ENCODE measurements around the gene LLPH.

Gene LLPH

DNA sequence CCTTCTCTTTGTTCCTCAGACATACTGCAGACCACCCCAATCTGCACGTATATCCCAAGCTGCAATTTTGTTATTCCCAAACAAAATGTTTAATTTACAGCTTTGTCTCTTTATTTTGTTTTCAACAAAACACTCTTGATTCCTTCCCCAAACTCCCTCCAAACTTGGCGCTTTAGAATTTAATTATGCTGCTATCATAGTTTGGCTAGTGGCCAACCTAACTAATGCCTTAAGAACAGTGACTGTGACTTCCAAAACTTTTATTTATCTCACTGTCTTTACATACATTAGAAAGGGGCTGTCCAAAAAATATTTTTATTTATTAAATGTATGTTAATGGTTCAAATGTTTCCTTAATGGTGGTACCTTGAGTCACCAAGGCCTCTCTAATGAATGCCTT is 32.2 kb upstream of the LLPH start:
- no peak overlapping the region for H3K9ac ChIP-seq (ENCODE audit: low read length)
- H3K36me3 ChIP-seq (ENCODE audit: insufficient read depth, low read length), result peaks cover 9% of the 10 kb centered on the region
- no peak overlapping the region for H3K27ac ChIP-seq (ENCODE audit: low read depth, low read length)
- H3K4me3 ChIP-seq (ENCODE audit: low read depth in 1 of 2, low read length in 2 of 2), result no peak overlapping the region
- no peaks in the 10 kb centered on the region for H3K27me3 ChIP-seq (ENCODE audit: control insufficient read depth in 1 of 2, insufficient read depth in 2 of 2, low read length in 2 of 2)
- H3K9me3 ChIP-seq (ENCODE audit: low read length), result no peaks in the 10 kb centered on the region
- peaks cover 2% of the 10 kb centered on the region for H3K4me1 ChIP-seq (ENCODE audit: insufficient read depth, low read length)

DNA sequence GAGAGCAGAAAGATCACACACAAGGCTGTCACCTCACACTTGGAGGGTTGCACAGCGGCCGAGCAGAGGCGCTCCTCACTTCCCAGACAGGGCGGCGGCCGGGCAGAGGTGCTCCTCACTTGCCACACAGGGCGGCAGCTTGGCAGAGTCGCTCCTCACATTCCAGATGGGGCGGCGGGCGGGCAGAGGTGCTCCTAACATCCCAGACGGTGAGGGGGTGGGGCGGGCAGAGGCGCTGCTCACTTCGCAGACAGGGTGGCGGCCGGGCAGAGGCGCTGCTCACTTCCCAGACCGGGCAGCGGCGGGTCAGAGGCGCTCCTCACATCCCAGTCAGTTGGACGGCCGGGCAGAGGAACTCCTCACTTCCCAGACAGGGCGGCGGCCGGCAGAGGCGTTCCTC is 30.2 kb upstream of the LLPH start:
- Histone ChIP-seq H3K4me3 (ENCODE audit: low read depth in 1 of 2, low read length in 2 of 2) (no peak overlapping the region), H3K9ac (ENCODE audit: low read length) (no peak overlapping the region), H3K27ac (ENCODE audit: low read depth, low read length) (no peak overlapping the region), H3K9me3 (ENCODE audit: low read length) (no peaks in the 10 kb centered on the region), H3K36me3 (ENCODE audit: insufficient read depth, low read length) (peaks cover 9% of the 10 kb centered on the region), H3K27me3 (ENCODE audit: control insufficient read depth in 1 of 2, insufficient read depth in 2 of 2, low read length in 2 of 2) (no peaks in the 10 kb centered on the region), H3K4me1 (ENCODE audit: insufficient read depth, low read length) (no peaks in the 10 kb centered on the region)

DNA sequence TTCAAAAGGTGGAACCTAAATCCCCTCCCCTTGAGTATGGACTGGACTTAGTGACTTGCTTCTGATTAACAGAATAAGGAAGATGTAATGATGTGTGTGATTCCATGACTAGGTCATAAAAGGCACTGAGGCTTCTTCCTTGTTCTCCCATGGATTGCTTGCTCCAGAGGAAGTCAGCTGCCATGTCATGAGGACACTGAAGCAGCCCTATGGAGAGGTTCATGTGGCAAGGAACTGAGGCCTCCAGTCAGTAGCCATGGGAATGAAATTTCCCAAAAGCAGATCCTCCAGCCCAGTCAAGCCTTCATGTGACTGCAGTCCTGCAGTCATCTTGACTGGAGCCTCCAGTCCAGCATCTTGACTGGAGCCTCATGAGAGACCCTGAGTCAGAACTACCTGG is 28.6 kb upstream of the LLPH start:
- H3K4me1 ChIP-seq (ENCODE audit: insufficient read depth, low read length), result peaks cover 12% of the 10 kb centered on the region
- H3K9ac ChIP-seq (ENCODE audit: low read length), result no peak overlapping the region
- no peak overlapping the region for H3K27ac ChIP-seq (ENCODE audit: low read depth, low read length)
- no peak overlapping the region for H3K4me3 ChIP-seq (ENCODE audit: low read depth in 1 of 2, low read length in 2 of 2)
- no peaks in the 10 kb centered on the region for H3K9me3 ChIP-seq (ENCODE audit: low read length)
- no peaks in the 10 kb centered on the region for H3K27me3 ChIP-seq (ENCODE audit: control insufficient read depth in 1 of 2, insufficient read depth in 2 of 2, low read length in 2 of 2)
- H3K36me3 ChIP-seq (ENCODE audit: insufficient read depth, low read length), result peaks cover 9% of the 10 kb centered on the region

DNA sequence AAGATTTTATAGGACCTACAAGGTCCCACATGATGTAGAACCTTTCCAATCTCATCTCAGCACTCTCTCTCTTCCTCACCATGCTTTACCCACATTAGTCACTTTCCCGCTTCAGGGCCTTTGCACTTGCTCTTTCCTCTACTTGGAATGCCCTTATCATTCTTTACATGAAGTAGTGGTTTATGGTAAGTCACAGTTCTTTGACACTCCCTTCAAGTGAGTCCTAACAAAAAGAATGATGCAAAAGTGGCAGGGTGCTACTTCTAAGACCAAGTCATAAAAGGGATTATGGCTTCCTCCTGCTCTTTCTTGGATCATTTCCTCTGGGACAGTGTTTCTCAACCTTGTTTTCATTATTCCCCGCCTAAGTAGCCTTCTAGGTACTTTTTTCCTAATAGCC is 26.1 kb upstream of the LLPH start:
- Histone ChIP-seq H3K4me1 (ENCODE audit: insufficient read depth, low read length) (peaks cover 15% of the 10 kb centered on the region), H3K4me3 (ENCODE audit: low read depth in 1 of 2, low read length in 2 of 2) (no peak overlapping the region), H3K36me3 (ENCODE audit: insufficient read depth, low read length) (peaks cover 9% of the 10 kb centered on the region), H3K27ac (ENCODE audit: low read depth, low read length) (no peak overlapping the region), H3K9me3 (ENCODE audit: low read length) (no peaks in the 10 kb centered on the region), H3K27me3 (ENCODE audit: control insufficient read depth in 1 of 2, insufficient read depth in 2 of 2, low read length in 2 of 2) (no peaks in the 10 kb centered on the region), H3K9ac (ENCODE audit: low read length) (no peak overlapping the region)

DNA sequence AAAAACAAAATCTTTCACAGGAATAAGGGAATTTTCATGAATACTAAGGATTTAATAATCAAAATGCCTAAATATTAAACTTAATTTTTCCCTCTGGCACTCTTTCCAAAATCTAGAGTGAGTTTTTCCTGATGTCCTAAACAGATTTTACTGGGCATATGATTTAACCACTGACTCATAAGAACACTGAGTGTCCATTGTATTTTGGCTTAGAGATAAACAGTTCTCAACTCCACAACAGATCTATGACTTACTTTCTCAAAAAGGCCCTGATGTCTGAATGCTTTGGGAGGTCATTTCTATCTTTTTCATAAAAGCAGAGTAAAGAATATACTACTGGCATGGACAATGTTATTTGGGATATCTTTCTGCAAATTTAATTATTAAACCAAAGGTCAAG is 24.2 kb upstream of the LLPH start:
- Histone ChIP-seq H3K27me3 (ENCODE audit: control insufficient read depth in 1 of 2, insufficient read depth in 2 of 2, low read length in 2 of 2) (no peaks in the 10 kb centered on the region), H3K36me3 (ENCODE audit: insufficient read depth, low read length) (peaks cover 9% of the 10 kb centered on the region), H3K27ac (ENCODE audit: low read depth, low read length) (no peak overlapping the region), H3K4me1 (ENCODE audit: insufficient read depth, low read length) (peaks cover 15% of the 10 kb centered on the region), H3K4me3 (ENCODE audit: low read depth in 1 of 2, low read length in 2 of 2) (no peak overlapping the region), H3K9me3 (ENCODE audit: low read length) (no peaks in the 10 kb centered on the region), H3K9ac (ENCODE audit: low read length) (no peak overlapping the region)

DNA sequence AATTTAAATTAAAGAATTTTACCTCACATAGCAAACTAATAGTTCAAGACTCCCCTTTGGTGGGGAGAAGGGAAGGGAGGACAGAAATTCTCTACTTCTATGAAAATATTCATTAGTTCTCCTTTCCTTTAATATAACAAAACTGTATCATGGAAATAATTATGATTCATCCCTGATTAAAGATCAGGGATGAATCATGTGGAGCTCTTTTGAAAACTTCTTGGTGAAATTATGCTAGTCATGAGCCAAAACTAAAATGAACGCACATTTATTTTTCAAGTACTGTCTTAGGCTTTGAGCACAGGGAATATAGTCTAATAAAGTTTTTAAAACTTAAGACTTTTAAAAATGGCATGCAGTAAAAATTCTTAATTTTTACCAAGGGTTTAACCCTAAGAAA is 22.2 kb upstream of the LLPH start:
- Histone ChIP-seq H3K9me3 (ENCODE audit: low read length) (no peaks in the 10 kb centered on the region), H3K4me3 (ENCODE audit: low read depth in 1 of 2, low read length in 2 of 2) (no peak overlapping the region), H3K9ac (ENCODE audit: low read length) (no peak overlapping the region), H3K27ac (ENCODE audit: low read depth, low read length) (no peak overlapping the region), H3K27me3 (ENCODE audit: control insufficient read depth in 1 of 2, insufficient read depth in 2 of 2, low read length in 2 of 2) (no peaks in the 10 kb centered on the region), H3K36me3 (ENCODE audit: insufficient read depth, low read length) (peaks cover 10% of the 10 kb centered on the region), H3K4me1 (ENCODE audit: insufficient read depth, low read length) (peaks cover 15% of the 10 kb centered on the region)

DNA sequence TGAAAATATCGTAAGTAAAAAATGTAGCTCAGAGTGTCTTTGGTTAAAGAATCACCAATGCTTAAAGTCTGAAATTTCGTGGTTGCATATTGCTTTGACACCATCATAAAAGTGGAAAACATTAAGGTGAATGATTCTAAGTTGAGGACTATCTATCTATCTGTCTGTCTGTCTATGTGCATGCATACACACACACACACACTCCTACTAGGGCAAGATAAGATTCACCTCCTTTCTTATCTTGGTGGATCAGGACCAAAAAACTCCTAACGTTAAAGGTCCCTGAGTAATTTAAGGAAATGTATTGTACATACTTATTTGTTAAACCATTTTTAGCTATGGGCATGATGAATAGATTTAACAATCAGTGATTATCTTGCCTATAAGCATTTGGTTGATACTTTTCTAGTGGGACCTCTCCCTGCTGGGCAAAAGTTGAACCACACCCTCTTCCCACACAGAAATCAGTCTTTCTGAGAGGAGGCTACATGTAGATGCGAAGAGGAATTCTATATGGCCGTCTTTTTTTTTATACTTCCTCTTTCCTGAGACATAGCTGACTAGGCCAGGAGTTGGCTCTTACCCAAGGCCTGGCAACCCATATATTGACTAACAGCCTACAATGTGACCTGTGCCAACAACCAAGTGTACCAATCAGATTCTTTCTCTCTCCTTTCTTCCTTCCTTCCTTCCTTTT is 19.3 kb upstream of the LLPH start:
- H3K9me3 ChIP-seq (ENCODE audit: low read length), result no peaks in the 10 kb centered on the region
- H3K27ac ChIP-seq (ENCODE audit: low read depth, low read length), result no peak overlapping the region
- H3K9ac ChIP-seq (ENCODE audit: low read length), result no peak overlapping the region
- no peak overlapping the region for H3K4me3 ChIP-seq (ENCODE audit: low read depth in 1 of 2, low read length in 2 of 2)
- no peaks in the 10 kb centered on the region for H3K27me3 ChIP-seq (ENCODE audit: control insufficient read depth in 1 of 2, insufficient read depth in 2 of 2, low read length in 2 of 2)
- peaks cover 15% of the 10 kb centered on the region for H3K36me3 ChIP-seq (ENCODE audit: insufficient read depth, low read length)
- H3K4me1 ChIP-seq (ENCODE audit: insufficient read depth, low read length), result peaks cover 10% of the 10 kb centered on the region

DNA sequence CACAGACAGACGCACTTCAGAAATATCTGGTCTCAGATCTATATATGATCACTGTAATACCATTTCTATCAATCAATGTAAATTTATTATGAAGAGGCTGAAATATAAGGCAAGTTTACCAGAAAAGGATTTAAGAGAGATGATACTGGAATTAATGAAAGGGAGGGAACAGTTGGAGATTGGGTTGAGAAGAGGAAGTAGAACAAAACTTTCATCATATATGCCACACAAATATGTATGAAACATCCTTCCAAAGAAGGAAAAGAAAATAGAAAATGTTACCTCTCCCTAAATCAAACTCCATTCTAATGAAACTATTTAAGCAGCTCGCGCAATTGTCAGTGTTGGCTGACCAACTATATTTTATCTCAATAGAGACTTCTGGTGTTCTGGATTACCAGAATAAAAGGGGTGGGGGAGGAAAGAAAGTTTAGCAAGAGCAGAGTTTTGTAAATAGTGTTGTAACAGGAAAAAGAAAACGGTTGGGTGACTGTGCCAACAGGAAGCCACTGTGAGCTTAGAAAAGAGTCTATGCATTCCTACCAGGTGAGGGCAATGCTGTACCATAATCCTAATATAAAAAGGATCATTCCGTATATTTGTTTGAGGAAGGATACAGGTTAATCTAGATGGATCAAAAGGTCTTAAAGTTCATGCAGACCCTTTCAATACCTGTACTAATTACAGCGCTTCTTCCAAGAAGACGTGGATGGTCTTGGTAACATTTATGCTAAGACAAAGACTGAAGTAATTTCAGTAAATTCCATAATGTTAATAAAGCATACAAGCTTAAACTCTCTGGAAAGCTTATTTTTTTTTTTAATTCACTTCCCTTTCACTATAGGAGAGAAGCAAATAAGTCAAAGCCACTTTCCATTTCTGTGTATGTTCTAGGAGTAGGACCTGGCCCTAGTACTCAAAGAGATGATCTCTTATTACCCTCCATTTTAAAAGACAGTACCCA is 14.5 kb upstream of the LLPH start:
- Histone ChIP-seq H3K36me3 (ENCODE audit: insufficient read depth, low read length) (peaks cover 27% of the 10 kb centered on the region), H3K27ac (ENCODE audit: low read depth, low read length) (no peak overlapping the region), H3K9me3 (ENCODE audit: low read length) (peaks cover 5% of the 10 kb centered on the region), H3K4me3 (ENCODE audit: low read depth in 1 of 2, low read length in 2 of 2) (no peak overlapping the region), H3K9ac (ENCODE audit: low read length) (no peak overlapping the region), H3K27me3 (ENCODE audit: control insufficient read depth in 1 of 2, insufficient read depth in 2 of 2, low read length in 2 of 2) (no peaks in the 10 kb centered on the region), H3K4me1 (ENCODE audit: insufficient read depth, low read length) (no peaks in the 10 kb centered on the region)

DNA sequence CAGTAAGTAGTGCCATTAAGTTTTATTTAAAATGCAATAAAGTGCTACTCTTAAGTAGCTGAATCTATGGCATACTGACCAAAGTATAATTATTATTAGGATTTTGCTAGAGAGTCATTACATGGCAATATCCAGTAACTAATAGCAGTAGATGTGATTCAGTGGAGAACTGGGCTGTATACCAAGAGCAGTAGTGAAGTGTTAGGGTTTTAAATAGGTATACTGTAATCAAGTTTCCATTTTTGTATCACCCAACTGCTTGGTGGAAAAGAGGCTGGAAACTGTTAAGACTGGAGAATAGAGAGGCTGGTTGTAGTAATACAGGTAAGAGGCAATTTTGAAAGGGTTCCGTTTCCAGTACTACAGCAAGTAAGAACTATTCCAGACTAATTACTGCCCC is 13.3 kb upstream of the LLPH start:
- no peaks in the 10 kb centered on the region for H3K4me1 ChIP-seq (ENCODE audit: insufficient read depth, low read length)
- H3K4me3 ChIP-seq (ENCODE audit: low read depth in 1 of 2, low read length in 2 of 2), result no peak overlapping the region
- peaks cover 5% of the 10 kb centered on the region for H3K9me3 ChIP-seq (ENCODE audit: low read length)
- peaks cover 31% of the 10 kb centered on the region for H3K36me3 ChIP-seq (ENCODE audit: insufficient read depth, low read length)
- no peaks in the 10 kb centered on the region for H3K27me3 ChIP-seq (ENCODE audit: control insufficient read depth in 1 of 2, insufficient read depth in 2 of 2, low read length in 2 of 2)
- H3K9ac ChIP-seq (ENCODE audit: low read length), result no peak overlapping the region
- H3K27ac ChIP-seq (ENCODE audit: low read depth, low read length), result no peak overlapping the region

DNA sequence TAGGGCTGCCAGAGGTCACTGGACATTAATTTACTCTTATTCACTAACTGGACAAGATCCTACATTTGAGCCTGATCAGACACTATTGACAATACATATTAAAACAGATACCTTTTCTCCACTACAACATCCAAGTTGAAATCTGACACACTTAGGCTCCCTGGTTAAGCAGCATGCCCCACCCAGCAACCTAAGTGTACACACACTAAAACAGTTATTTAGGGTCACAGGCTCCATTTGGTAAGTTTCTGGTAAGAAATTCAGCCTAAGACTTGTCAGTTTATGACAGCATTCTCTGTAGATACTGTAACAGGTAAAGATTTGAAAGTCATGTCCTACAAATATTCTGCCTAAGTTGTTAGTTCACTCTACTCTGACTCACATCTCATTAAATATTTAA is 12.3 kb upstream of the LLPH start:
- H3K36me3 ChIP-seq (ENCODE audit: insufficient read depth, low read length), result peaks cover 28% of the 10 kb centered on the region
- no peak overlapping the region for H3K27ac ChIP-seq (ENCODE audit: low read depth, low read length)

DNA sequence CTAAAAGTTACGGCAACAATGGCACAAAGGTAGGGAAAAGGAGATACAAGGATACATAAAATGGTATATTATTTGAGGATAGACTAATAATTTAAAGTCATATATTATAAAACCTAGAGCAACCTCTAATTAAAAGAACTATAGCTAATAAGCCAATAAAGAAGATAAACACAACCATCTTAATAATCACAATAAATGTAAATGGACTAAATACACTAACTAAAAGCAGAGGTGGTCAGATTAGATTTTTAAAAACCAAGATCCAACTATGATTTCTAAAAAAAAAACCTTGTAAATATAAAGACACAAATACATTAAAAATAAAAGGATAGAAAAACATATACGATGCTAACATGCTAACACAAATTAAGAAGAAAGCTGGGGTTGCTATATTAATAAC is 10.7 kb upstream of the LLPH start:
- Histone ChIP-seq H3K4me3 (ENCODE audit: low read depth in 1 of 2, low read length in 2 of 2) (no peak overlapping the region), H3K36me3 (ENCODE audit: insufficient read depth, low read length) (peaks cover 33% of the 10 kb centered on the region), H3K9me3 (ENCODE audit: low read length) (peaks cover 5% of the 10 kb centered on the region), H3K27me3 (ENCODE audit: control insufficient read depth in 1 of 2, insufficient read depth in 2 of 2, low read length in 2 of 2) (no peaks in the 10 kb centered on the region), H3K9ac (ENCODE audit: low read length) (no peak overlapping the region), H3K4me1 (ENCODE audit: insufficient read depth, low read length) (no peaks in the 10 kb centered on the region), H3K27ac (ENCODE audit: low read depth, low read length) (no peak overlapping the region)

More for the DNA sequence above, 12.3 kb upstream of the LLPH start:
- peaks cover 5% of the 10 kb centered on the region for H3K9me3 ChIP-seq (ENCODE audit: low read length)
- no peaks in the 10 kb centered on the region for H3K4me1 ChIP-seq (ENCODE audit: insufficient read depth, low read length)
- no peak overlapping the region for H3K4me3 ChIP-seq (ENCODE audit: low read depth in 1 of 2, low read length in 2 of 2)
- no peak overlapping the region for H3K9ac ChIP-seq (ENCODE audit: low read length)
- H3K27me3 ChIP-seq (ENCODE audit: control insufficient read depth in 1 of 2, insufficient read depth in 2 of 2, low read length in 2 of 2), result no peaks in the 10 kb centered on the region

Data from muscle layer of colon (tissue), 2 donors.